Measurements from ENCODE around the gene TCOF1. TPM values are rescaled to one million over a fixed set of nuclear protein-coding genes. Genes with fewer than 3 reads are reported as not detected.

TCOF1 gene
- total RNA-seq, 2 donors from 2014 or later = 28.9 to 58.3 TPM

GRCh38 chr5:150313921-150314716 lies 43.4 kb upstream of the TCOF1 start:
- intact Hi-C loops (cut with DNase I) = no loop called here
- TF ChIP-seq, protein P1, sequence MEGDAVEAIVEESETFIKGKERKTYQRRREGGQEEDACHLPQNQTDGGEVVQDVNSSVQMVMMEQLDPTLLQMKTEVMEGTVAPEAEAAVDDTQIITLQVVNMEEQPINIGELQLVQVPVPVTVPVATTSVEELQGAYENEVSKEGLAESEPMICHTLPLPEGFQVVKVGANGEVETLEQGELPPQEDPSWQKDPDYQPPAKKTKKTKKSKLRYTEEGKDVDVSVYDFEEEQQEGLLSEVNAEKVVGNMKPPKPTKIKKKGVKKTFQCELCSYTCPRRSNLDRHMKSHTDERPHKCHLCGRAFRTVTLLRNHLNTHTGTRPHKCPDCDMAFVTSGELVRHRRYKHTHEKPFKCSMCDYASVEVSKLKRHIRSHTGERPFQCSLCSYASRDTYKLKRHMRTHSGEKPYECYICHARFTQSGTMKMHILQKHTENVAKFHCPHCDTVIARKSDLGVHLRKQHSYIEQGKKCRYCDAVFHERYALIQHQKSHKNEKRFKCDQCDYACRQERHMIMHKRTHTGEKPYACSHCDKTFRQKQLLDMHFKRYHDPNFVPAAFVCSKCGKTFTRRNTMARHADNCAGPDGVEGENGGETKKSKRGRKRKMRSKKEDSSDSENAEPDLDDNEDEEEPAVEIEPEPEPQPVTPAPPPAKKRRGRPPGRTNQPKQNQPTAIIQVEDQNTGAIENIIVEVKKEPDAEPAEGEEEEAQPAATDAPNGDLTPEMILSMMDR (IDR thresholded peaks at IDR 0.05) = no peak
- TF ChIP-seq POLR2A (IDR thresholded peaks at IDR 0.05) (no peak), POLR2AphosphoS5 (IDR thresholded peaks at IDR 0.05) (no peak)
- WGBS = 59% methylated on average over 6 of the region's 6 CpGs
- Histone ChIP-seq H3K4me1 (replicated peaks) (no peaks in the 10 kb centered on the region), H3K36me3 (no peaks in the 10 kb centered on the region), H3K4me3 (no peak overlapping the region), H3K9me3 (no peaks in the 10 kb centered on the region), H3K27me3 (replicated peaks; ENCODE audit: insufficient read depth) (no peaks in the 10 kb centered on the region), H3K27ac (no peak overlapping the region)
- no peak for DNase-seq (ENCODE audit: low spot score)

DNA sequence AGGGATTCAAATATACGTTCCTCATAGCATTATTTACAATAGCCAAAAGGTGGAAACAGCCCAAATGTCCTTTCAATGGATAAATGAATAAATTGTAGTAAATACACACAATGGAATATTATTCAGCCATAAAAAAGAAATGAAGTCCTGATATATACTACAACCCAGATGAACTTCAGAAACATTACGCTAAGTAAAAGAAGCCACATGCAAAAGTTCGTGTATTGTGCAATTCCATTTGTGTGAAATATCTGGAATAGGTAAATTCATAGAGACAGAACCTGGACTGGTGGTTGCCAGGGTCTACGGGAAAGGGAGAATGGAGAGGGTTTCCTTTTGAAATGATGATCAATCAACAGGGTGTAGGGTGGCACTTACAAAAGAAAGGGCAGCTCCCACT lies 42.3 kb upstream of the TCOF1 start:
- intact Hi-C loops (cut with DNase I) = no loop called here
- Histone ChIP-seq H3K9me3 (no peaks in the 10 kb centered on the region), H3K4me1 (replicated peaks) (no peaks in the 10 kb centered on the region), H3K27ac (no peak overlapping the region), H3K27me3 (replicated peaks; ENCODE audit: insufficient read depth) (no peaks in the 10 kb centered on the region), H3K4me3 (no peak overlapping the region), H3K36me3 (no peaks in the 10 kb centered on the region)
- WGBS = 90% methylated on average over 4 of the region's 4 CpGs
- DNase-seq (ENCODE audit: low spot score) = no peak
- TF ChIP-seq POLR2A (IDR thresholded peaks at IDR 0.05) (no peak), POLR2AphosphoS5 (IDR thresholded peaks at IDR 0.05) (no peak)
- TF ChIP-seq, protein P1 (IDR thresholded peaks at IDR 0.05) = no peak

DNA sequence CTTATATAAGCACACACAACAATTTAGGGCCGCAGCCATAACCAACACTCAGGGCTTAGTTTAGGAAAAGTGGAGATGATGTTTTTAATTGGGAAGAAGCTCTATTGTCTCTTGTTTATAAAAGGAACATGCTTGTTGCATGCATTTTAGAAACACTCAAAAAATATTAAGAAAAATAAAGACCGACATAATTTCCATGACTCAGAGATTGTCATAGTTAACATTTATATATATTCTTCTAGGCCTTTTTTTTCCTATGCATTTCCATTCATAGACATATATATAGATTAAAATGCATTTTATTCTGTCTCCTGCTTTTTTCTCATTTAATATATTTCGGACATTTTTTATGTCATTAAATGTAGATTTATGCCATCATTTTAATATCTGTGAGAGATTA lies 41.2 kb upstream of the TCOF1 start:
- Histone ChIP-seq H3K36me3 (no peaks in the 10 kb centered on the region), H3K4me1 (replicated peaks) (no peaks in the 10 kb centered on the region), H3K9me3 (no peaks in the 10 kb centered on the region), H3K27me3 (replicated peaks; ENCODE audit: insufficient read depth) (no peaks in the 10 kb centered on the region), H3K27ac (no peak overlapping the region), H3K4me3 (no peak overlapping the region)
- intact Hi-C loops (cut with DNase I) = no loop called here
- DNase-seq (ENCODE audit: low spot score) = no peak
- TF ChIP-seq POLR2AphosphoS5 (IDR thresholded peaks at IDR 0.05) (no peak), POLR2A (IDR thresholded peaks at IDR 0.05) (no peak)
- TF ChIP-seq, protein P1 (IDR thresholded peaks at IDR 0.05) = no peak
- 90% methylated on average over 3 of the region's 3 CpGs for WGBS

DNA sequence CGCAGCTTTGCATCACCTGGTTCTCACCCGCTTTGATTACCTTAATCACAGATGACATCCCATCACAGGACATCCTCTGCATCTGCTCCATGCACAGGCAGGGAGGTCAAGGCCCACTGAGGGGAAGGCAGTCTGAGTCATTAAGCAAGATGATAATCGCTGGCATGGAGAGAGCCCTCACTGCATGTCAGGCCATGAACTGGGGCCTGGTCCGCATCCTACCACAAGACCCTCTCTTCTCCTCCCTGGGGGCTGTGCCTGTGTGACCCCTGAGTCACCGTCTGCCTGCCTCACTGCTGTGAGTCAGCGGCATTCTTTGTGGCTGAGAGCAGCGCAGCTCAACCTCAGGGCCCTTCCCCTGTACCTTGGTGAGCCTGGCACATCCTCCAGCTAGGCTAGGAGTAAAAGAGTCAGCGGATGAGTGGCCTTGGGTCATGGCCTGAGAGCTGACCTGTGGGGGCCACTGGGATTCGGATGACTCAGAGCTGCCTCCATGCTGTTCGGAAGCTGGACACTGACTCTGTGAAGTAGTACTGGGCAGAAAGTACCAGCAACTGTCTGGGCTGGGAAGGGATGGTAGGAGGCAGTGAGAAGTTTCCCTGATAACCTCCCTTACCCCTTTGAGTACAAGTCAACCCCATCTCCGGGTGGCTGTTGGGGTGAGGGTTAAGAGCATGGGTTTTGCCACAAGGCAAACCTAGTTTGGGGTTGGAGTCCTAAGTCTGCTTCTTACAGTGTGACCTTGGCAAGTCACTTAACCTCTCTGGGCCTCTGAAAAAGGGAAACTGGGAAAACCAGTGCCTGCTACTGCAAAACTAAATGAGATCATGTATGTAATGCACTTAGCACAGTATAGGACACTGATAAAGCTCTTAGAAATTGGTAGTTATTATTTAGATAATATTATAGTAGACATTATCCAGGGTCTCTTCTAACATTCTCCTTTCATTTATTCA lies 40.2 kb upstream of the TCOF1 start:
- Histone ChIP-seq H3K9me3 (no peaks in the 10 kb centered on the region), H3K4me3 (no peak overlapping the region), H3K27me3 (replicated peaks; ENCODE audit: insufficient read depth) (no peaks in the 10 kb centered on the region), H3K27ac (no peak overlapping the region), H3K36me3 (no peaks in the 10 kb centered on the region), H3K4me1 (replicated peaks) (no peaks in the 10 kb centered on the region)
- TF ChIP-seq POLR2AphosphoS5 (IDR thresholded peaks at IDR 0.05) = no peak
- TF ChIP-seq POLR2A (IDR thresholded peaks at IDR 0.05) = no peak
- TF ChIP-seq, protein P1 (IDR thresholded peaks at IDR 0.05) = no peak
- WGBS = 79% methylated on average over 11 of the region's 11 CpGs
- DNase-seq (ENCODE audit: low spot score) = no peak
- intact Hi-C loops (cut with DNase I) = no loop called here

Data from prostate gland (tissue), 2 donors.